ENCODE data around the gene GRPEL2. TPM values are rescaled to one million over a fixed set of nuclear protein-coding genes. Genes with fewer than 3 reads are reported as not detected.

Gene GRPEL2
- polyA plus RNA-seq, 1 experiment = 17.1 TPM

DNA sequence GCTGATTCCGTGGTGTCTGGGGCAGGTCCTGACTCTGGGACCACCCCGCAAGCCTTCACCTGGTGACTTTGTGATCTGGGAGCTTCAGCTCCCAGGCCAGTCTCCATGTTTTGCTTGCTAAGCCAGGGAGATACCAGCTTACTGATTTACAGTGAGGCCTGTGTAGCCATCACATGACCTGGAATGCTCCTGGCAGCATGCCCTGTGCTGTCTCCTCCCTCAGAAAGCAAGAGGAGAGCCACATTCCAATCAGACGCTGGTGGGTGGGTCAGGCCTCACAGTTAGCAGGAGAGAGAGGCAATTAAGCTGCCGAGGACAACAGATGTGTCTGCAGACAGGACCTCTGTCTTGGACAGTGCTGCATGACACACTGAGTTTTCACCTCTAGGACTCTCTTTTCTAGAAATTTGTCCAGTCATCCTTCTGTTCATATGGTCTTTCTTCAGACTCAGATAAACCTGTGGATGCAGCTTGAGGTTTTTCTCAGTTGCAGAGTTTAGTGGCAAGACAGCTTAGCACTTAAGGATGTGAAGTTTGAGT is 24.4 kb upstream of the GRPEL2 start:
- POLR2A ChIA-PET = interaction anchor here (0.5 to 1.1 kb wide), 4 partner anchors 24 to 86 kb away, joined by 3 to 4 read pairs (median 3); partner anchors contain the start of gene GRPEL2
- TF ChIP-seq, protein P1, sequence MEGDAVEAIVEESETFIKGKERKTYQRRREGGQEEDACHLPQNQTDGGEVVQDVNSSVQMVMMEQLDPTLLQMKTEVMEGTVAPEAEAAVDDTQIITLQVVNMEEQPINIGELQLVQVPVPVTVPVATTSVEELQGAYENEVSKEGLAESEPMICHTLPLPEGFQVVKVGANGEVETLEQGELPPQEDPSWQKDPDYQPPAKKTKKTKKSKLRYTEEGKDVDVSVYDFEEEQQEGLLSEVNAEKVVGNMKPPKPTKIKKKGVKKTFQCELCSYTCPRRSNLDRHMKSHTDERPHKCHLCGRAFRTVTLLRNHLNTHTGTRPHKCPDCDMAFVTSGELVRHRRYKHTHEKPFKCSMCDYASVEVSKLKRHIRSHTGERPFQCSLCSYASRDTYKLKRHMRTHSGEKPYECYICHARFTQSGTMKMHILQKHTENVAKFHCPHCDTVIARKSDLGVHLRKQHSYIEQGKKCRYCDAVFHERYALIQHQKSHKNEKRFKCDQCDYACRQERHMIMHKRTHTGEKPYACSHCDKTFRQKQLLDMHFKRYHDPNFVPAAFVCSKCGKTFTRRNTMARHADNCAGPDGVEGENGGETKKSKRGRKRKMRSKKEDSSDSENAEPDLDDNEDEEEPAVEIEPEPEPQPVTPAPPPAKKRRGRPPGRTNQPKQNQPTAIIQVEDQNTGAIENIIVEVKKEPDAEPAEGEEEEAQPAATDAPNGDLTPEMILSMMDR (IDR thresholded peaks at IDR 0.05; ENCODE audit: insufficient read depth, low read depth, low read length) = no peak

GRCh38 chr5:149322518-149322917 is 22.8 kb upstream of the GRPEL2 start:
- Histone ChIP-seq H3K4me3 (ENCODE audit: low read depth, low read length) (no peak overlapping the region), H3K36me3 (ENCODE audit: control insufficient read depth, insufficient read depth, low read length) (no peaks in the 10 kb centered on the region), H3K27me3 (ENCODE audit: control insufficient read depth, insufficient read depth, low read length) (no peaks in the 10 kb centered on the region)
- ChIA-PET CTCF (interaction anchor here (0.5 to 20.8 kb wide), 5 partner anchors 19 to 59 kb away, joined by 3 to 289 read pairs (median 4); no protein-coding TSS in a partner anchor), POLR2A (interaction anchor here (0.5 kb wide), 1 partner anchor 278 kb away, joined by 4 read pairs; no protein-coding TSS in a partner anchor)
- no peak for DNase-seq (ENCODE audit: low read depth)
- TF ChIP-seq, protein P1 (IDR thresholded peaks at IDR 0.05; ENCODE audit: insufficient read depth, low read depth, low read length) = no peak

More for the DNA sequence above, 24.4 kb upstream of the GRPEL2 start:
- H3K36me3 ChIP-seq (ENCODE audit: control insufficient read depth, insufficient read depth, low read length) = no peaks in the 10 kb centered on the region
- peak; percentile 82 for DNase-seq (ENCODE audit: low read depth)
- CTCF ChIA-PET = interaction anchor here (1.0 to 20.8 kb wide), 11 partner anchors 13 to 244 kb away, joined by 3 to 289 read pairs (median 4); partner anchors contain the start of gene GRPEL2
- no peak overlapping the region for H3K4me3 ChIP-seq (ENCODE audit: low read depth, low read length)
- H3K27me3 ChIP-seq (ENCODE audit: control insufficient read depth, insufficient read depth, low read length) = no peaks in the 10 kb centered on the region

GRCh38 chr5:149323210-149323609 is 22.1 kb upstream of the GRPEL2 start:
- CTCF ChIA-PET = interaction anchor here (0.8 to 20.8 kb wide), 7 partner anchors 17 to 109 kb away, joined by 3 to 289 read pairs (median 4); no protein-coding TSS in a partner anchor
- Histone ChIP-seq H3K4me3 (ENCODE audit: low read depth, low read length) (no peak overlapping the region), H3K36me3 (ENCODE audit: control insufficient read depth, insufficient read depth, low read length) (no peaks in the 10 kb centered on the region), H3K27me3 (ENCODE audit: control insufficient read depth, insufficient read depth, low read length) (no peaks in the 10 kb centered on the region)
- TF ChIP-seq, protein P1 (IDR thresholded peaks at IDR 0.05; ENCODE audit: insufficient read depth, low read depth, low read length) = no peak
- POLR2A ChIA-PET = interaction anchor here (0.5 kb wide), 1 partner anchor 277 kb away, joined by 4 read pairs; no protein-coding TSS in a partner anchor
- no peak for DNase-seq (ENCODE audit: low read depth)

GRCh38 chr5:149323621-149324205 is 21.6 kb upstream of the GRPEL2 start:
- no peaks in the 10 kb centered on the region for H3K36me3 ChIP-seq (ENCODE audit: control insufficient read depth, insufficient read depth, low read length)
- TF ChIP-seq, protein P1 (IDR thresholded peaks at IDR 0.05; ENCODE audit: insufficient read depth, low read depth, low read length) = no peak
- no peak overlapping the region for H3K4me3 ChIP-seq (ENCODE audit: low read depth, low read length)
- no peaks in the 10 kb centered on the region for H3K27me3 ChIP-seq (ENCODE audit: control insufficient read depth, insufficient read depth, low read length)
- ChIA-PET POLR2A (no interaction called here), CTCF (interaction anchor here (0.8 to 20.8 kb wide), 7 partner anchors 18 to 108 kb away, joined by 3 to 289 read pairs (median 4); no protein-coding TSS in a partner anchor)
- DNase-seq (ENCODE audit: low read depth) = no peak

DNA sequence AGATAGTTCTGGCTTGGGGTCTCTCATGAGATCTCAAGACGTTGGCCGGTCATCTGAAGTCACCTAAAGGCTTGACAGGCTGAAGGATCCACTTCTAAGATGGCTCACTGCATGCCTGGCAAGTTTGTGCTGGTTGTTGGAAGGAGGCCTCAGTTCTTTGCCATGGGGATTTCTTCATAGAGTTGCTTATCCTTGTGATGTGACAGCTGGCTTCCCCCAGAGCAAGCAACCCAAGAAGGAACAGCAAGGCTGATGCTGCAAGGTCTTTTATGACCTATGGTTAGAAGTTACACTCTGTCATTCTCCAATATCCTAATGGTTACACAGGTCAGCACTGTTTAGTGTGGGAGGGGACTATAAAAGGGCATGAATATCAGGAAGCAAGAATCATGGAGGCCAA is 20.7 kb upstream of the GRPEL2 start:
- ChIA-PET POLR2A (no interaction called here), CTCF (interaction anchor here (0.9 to 20.8 kb wide), 4 partner anchors 44 to 59 kb away, joined by 3 to 289 read pairs (median 6); no protein-coding TSS in a partner anchor)
- Histone ChIP-seq H3K4me3 (ENCODE audit: low read depth, low read length) (no peak overlapping the region), H3K36me3 (ENCODE audit: control insufficient read depth, insufficient read depth, low read length) (no peaks in the 10 kb centered on the region), H3K27me3 (ENCODE audit: control insufficient read depth, insufficient read depth, low read length) (no peaks in the 10 kb centered on the region)
- no peak for DNase-seq (ENCODE audit: low read depth)
- TF ChIP-seq, protein P1 (IDR thresholded peaks at IDR 0.05; ENCODE audit: insufficient read depth, low read depth, low read length) = no peak

All from BJ (cell line).